ENCODE measurements around the gene AP3S1.
"Not testable (repeated sequence)": the region's sequence is repeated elsewhere in the genome, so short reads cannot be mapped to it uniquely, and the experiment has no call there.

DNA sequence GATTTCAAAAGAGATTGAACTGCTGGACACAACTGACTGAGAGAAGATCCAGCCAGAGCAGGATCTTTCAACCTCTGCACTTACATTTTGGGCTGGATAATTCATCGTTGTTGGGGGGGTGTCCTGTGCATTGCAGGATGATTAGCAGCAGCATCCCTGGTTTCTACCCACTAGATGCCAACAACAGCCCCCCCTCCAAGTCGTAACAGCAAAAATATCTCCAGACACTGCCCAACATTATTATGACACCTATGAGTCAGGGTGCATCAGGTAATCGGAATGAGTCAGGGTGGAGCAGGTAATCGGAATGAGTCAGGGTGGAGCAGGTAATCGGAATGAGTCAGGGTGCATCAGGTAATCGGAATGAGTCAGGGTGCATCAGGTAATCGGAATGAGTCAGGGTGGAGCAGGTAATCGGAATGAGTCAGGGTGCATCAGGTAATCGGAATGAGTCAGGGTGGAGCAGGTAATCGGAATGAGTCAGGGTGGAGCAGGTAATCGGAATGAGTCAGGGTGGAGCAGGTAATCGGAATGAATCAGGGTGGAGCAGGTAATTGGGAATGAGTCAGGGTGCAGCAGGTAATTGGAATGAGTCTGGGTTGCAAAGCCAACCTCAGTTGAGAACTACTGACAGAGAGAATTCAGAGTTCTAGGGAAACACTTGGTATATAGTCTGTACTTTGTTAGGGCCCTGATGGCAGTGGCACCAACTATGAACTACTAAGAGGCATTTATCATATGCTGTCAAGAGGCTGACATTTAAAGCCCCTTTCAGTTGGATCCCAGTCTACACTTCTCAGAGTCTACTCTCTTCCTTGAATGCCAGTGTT lies 87.1 kb downstream of the AP3S1 start:
- TF ChIP-seq, protein P1, sequence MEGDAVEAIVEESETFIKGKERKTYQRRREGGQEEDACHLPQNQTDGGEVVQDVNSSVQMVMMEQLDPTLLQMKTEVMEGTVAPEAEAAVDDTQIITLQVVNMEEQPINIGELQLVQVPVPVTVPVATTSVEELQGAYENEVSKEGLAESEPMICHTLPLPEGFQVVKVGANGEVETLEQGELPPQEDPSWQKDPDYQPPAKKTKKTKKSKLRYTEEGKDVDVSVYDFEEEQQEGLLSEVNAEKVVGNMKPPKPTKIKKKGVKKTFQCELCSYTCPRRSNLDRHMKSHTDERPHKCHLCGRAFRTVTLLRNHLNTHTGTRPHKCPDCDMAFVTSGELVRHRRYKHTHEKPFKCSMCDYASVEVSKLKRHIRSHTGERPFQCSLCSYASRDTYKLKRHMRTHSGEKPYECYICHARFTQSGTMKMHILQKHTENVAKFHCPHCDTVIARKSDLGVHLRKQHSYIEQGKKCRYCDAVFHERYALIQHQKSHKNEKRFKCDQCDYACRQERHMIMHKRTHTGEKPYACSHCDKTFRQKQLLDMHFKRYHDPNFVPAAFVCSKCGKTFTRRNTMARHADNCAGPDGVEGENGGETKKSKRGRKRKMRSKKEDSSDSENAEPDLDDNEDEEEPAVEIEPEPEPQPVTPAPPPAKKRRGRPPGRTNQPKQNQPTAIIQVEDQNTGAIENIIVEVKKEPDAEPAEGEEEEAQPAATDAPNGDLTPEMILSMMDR (IDR thresholded peaks at IDR 0.05): not testable (repeated sequence)
- not testable (repeated sequence) for TF ChIP-seq POLR2A (IDR thresholded peaks at IDR 0.05)

Measured in uterus (tissue), 2 donors.